GM18499 (cell line): Measurements from ENCODE around the gene TMPRSS9.
"Not testable (repeated sequence)": the region's sequence is repeated elsewhere in the genome, so short reads cannot be mapped to it uniquely, and the experiment has no call there.

Experiments
- ATAC-seq: cut with Tn5 transposase; IDR thresholded peaks from one replicate; pipeline ENCODE4 v1.9.1; 2021; ENCODE audit warnings: moderate number of reproducible peaks; ENCODE audit not compliant: insufficient read depth, unreplicated experiment

Gene TMPRSS9

GRCh38 chr19:2454199-2454961 is 94.3 kb downstream of the TMPRSS9 start:
- ATAC-seq, result no peak

- no peak for ATAC-seq
These were observed 95.1 kb downstream of the TMPRSS9 start for GRCh38 chr19:2454962-2455850.

DNA sequence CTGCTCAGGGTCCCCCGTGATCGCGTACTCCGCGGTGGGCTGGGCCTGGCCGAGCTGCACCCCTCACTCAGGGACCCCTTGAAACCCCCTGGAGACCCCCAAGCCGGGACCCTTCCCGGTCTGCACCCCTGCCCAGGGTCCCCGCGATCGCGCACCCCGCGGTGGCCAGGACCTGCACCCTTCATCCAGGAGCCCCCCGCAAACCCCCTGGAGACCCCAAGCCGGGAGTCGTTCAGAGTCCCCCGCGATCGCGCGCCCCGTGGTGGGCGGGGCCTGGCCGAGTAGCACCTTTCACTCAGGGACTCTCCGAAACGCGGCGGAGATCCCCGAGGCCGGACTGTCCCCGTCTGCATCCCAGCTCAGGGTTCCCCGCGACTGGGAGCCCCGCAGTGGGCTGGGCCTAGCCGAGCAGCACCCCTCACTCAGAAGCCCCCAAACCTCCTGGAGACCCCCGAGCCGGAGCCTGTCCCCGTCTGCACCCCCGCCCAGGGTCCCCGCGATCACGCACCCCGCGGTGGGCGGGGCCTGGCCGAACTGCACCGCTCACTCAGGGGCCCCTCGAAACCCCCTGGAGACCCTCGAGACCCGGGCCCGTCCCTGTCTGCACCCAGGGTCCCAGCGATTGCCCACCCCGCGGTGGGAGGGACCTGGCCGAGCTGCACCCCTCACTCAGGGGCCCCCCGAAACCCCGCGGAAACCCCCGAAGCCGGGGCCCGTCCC is 95.9 kb downstream of the TMPRSS9 start:
- no peak for ATAC-seq

GRCh38 chr19:2457394-2458037 is 97.5 kb downstream of the TMPRSS9 start:
- no peak for ATAC-seq

DNA sequence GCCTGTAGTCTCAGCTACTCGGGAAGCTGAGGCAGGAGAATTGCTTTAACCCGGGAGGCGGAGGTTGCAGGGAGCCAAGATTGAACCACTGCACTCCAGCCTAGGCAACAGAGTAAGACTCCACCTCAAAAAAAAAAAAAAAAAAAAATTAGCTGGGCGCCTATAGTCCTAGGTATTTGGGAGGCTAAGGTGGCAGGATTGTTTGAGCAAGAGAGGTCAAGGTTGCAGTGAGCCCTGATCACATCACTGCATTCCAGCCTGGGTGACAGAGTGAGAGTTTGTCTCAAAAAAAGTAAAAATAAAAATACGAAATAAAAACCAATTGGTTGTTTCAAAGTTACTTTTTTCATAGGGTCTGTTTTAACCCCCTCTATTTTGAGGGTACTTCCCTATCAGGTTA is 98.0 kb downstream of the TMPRSS9 start:
- no peak for ATAC-seq

DNA sequence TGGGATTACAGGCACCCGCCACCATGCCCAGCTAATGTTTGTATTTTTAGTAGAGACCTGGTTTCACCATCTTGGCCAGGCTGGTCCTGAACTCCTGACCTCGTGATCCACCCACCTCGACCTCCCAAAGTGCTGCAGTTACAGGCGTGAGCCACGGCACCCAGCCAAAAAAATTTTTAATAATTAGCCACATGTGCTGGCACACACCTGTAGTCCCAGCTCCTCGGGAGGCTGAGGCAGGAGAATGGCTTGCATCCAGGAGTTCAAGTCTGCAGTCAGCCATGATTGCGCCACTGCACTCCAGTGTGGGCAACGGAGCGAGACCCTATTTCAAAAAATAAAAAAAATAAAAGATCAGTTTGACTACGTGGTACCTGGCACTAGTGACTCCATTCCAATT is 98.7 kb downstream of the TMPRSS9 start:
- not testable (repeated sequence) for ATAC-seq

GRCh38 chr19:2460245-2460644 is 100.2 kb downstream of the TMPRSS9 start:
- no peak for ATAC-seq

- no peak for ATAC-seq
These were observed 101.9 kb downstream of the TMPRSS9 start for GRCh38 chr19:2461751-2462634.

GRCh38 chr19:2462635-2463421 is 102.8 kb downstream of the TMPRSS9 start:
- no peak for ATAC-seq

DNA sequence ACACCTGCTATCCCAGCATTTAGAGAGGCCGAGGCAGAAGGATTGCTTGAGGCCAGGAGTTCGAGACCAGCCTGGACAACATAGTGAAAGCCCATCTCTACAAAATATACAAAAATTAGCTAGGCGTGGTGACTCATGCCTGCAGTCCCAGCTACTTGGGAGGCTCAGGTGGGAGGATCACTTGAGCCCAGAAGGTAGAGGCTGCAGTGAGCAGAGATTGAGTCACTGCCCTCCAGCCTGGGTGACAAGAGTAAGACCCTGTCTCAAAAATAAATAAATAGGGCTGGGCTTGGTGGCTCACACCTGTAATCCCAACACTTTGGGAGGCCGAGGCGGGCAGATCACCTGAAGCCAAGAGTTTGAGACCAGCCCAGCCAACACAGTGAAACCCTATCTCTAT is 103.6 kb downstream of the TMPRSS9 start:
- ATAC-seq, result not testable (repeated sequence)

DNA sequence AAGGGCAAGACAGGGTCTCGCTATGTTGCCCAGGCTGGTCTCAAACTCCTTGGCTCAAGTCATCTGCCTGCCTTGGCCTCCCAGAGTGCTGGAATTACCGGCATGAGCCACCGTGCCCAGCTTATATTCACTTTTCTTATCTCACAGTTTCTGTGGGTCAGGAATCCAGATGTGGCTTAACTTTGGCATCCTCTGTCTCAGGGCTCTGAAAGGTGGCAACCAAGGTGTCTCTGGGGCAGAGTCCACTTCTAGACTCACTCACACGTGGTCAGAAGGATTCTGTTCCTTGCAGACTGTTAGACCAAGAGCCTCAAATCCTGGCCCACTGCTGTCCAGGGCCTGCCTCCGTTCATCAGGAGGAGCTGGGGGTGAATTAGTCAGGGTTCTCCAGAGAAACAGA is 104.3 kb downstream of the TMPRSS9 start:
- no peak for ATAC-seq

- no peak for ATAC-seq
These were observed 108.5 kb downstream of the TMPRSS9 start for GRCh38 chr19:2468596-2468995.

- ATAC-seq, result no peak
These were observed 109.2 kb downstream of the TMPRSS9 start for GRCh38 chr19:2469102-2469914.

GRCh38 chr19:2469915-2470200 is 109.8 kb downstream of the TMPRSS9 start:
- ATAC-seq, result not testable (repeated sequence)

DNA sequence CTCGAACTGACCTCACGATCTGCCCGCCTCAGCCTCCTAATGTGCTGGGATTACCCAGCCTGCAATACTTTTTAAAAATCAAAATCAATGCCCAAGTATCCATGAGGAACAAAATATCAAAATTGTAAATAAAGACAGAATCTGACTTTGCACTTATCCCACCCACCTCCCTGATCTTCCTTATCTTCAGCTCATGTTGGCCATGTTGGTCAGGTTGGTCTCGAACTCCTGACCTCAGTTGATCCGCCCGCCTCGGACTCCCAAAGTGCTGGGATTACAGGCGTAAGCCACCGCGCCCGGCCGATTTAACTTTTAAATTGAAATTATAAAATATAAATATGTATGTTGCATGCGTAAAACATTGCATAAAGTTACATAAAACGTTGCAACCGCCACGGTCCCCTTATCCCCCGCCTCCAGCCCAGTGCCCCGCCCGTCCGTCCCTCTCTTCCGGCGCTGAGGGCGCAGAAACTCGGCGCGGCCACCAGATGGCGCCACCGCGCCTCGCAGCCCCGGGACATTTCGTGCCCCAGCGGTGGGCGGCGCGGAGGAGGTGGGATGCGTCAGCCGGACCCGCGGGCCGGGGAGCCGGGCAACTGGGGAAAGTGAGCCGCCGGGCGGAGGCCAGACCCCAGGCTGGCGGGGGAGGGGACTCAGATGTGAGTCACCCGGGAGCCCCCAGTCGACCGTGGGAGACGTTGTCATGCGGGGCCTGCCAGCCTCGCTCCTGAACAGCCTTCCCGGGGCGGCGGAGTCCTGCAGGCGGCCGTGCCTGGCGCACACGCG is 114.4 kb downstream of the TMPRSS9 start:
- ATAC-seq, result no peak

- no peak for ATAC-seq
These were observed 115.1 kb downstream of the TMPRSS9 start for GRCh38 chr19:2475018-2475701.
